ENCODE results near the gene LRIG3.

GRCh38 chr12:58915634-58916033 is 4.7 kb downstream of the LRIG3 start:
- no peak for TF ChIP-seq CTCF (IDR thresholded peaks at IDR 0.05; ENCODE audit: low read depth, low read length)
- no peak for TF ChIP-seq EZH2phosphoT487 (IDR thresholded peaks at IDR 0.05; ENCODE audit: low read depth)

Data from OCI-LY3 (cell line).